ENCODE results near the gene CAPN3.
"Not testable (repeated sequence)": the region's sequence is repeated elsewhere in the genome, so short reads cannot be mapped to it uniquely, and the experiment has no call there.

Gene CAPN3

DNA sequence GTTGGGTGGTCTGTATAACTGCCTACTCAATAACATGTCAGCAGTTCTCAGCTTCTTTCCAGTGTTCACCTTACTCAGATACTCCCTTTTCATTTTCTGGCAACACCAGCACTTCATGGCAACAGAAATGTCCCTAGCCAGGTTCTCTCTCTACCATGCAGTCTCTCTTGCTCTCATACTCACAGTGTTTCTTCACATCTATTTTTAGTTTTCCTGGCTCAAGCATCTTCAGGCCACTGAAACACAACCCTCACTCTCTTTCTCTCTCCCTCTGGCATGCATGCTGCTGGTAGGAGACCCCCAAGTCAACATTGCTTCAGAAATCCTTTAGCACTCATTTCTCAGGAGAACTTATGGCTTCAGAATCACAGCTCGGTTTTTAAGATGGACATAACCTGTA is at the start of gene CAPN3:
Gene CAPN3 (plus strand): TSS at position 253 of the 400 bp plus-strand sequence. CDS start 305 bp downstream, outside the sequence.
- no peaks in the 10 kb centered on the region for H3K36me3 ChIP-seq (ENCODE audit: control insufficient read depth, insufficient read depth, low read length)
- peaks cover 6% of the 10 kb centered on the region; the same call in 1 of the 2 replicates for H3K27me3 ChIP-seq (ENCODE audit: control insufficient read depth, insufficient read depth, low read length)
- H3K9ac ChIP-seq (ENCODE audit: low read length) = no peak within 1 kb of the TSS
- no peak within 1 kb of the TSS for H3K4me3 ChIP-seq (ENCODE audit: low read depth, low read length)
- peaks cover 14% of the 10 kb centered on the region for H3K4me1 ChIP-seq (ENCODE audit: control insufficient read depth, insufficient read depth, low read length)
- H3K27ac ChIP-seq (ENCODE audit: low read depth, low read length) = no peak within 1 kb of the TSS
- no peaks in the 10 kb centered on the region for H3K9me3 ChIP-seq (ENCODE audit: control insufficient read depth, insufficient read depth, low read depth, low read length)

DNA sequence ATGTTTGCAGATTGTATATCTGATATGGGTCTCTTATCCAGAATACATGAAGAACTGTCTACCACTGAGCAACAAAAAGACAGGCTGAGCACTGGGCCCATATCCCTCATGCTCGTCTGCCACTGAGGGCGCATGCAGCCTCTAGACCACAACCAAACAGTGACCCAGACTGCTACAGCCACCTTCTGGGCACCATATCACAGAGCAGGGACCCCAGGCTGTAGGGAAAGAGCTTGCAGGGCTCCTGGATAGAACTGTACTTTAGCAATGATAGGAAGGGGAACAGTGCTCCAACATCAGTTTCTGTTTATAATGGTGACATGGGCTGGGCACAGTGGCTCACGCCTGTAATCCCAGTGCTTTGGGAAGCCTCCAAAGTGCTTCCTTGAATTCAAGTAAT is 45.8 kb upstream of the CAPN3 start:
- no peaks in the 10 kb centered on the region for H3K4me1 ChIP-seq (ENCODE audit: control insufficient read depth, insufficient read depth, low read length)
- H3K27me3 ChIP-seq (ENCODE audit: control insufficient read depth, insufficient read depth, low read length) = no peaks in the 10 kb centered on the region
- no peak overlapping the region for H3K9ac ChIP-seq (ENCODE audit: low read length)
- no peak overlapping the region for H3K4me3 ChIP-seq (ENCODE audit: low read depth, low read length)
- H3K36me3 ChIP-seq (ENCODE audit: control insufficient read depth, insufficient read depth, low read length) = peaks cover 6% of the 10 kb centered on the region
- H3K9me3 ChIP-seq (ENCODE audit: control insufficient read depth, insufficient read depth, low read depth, low read length) = no peaks in the 10 kb centered on the region
- H3K27ac ChIP-seq (ENCODE audit: low read depth, low read length) = no peak overlapping the region

DNA sequence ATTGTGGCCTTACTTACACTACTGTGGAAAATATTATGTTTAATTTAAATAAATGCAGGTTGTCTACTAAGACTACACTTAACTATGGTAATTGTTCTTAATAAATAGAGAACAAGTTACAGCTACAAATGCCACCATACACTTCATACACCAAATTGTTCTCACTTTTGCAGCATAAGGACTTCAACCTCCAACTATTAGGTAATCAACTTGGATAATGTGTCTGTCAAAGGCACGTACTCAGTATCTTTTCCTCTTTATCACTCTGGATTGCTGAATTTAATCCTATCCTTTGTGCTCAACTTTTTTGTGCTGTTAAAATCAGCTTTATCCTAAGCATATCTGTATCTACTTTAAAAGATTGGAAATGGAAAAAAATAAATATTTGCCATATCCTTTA is 44.5 kb upstream of the CAPN3 start:
- Histone ChIP-seq H3K27ac (ENCODE audit: low read depth, low read length) (no peak overlapping the region), H3K27me3 (ENCODE audit: control insufficient read depth, insufficient read depth, low read length) (no peaks in the 10 kb centered on the region), H3K36me3 (ENCODE audit: control insufficient read depth, insufficient read depth, low read length) (peaks cover 6% of the 10 kb centered on the region), H3K9ac (ENCODE audit: low read length) (no peak overlapping the region), H3K4me1 (ENCODE audit: control insufficient read depth, insufficient read depth, low read length) (no peaks in the 10 kb centered on the region), H3K4me3 (ENCODE audit: low read depth, low read length) (no peak overlapping the region), H3K9me3 (ENCODE audit: control insufficient read depth, insufficient read depth, low read depth, low read length) (no peaks in the 10 kb centered on the region)

DNA sequence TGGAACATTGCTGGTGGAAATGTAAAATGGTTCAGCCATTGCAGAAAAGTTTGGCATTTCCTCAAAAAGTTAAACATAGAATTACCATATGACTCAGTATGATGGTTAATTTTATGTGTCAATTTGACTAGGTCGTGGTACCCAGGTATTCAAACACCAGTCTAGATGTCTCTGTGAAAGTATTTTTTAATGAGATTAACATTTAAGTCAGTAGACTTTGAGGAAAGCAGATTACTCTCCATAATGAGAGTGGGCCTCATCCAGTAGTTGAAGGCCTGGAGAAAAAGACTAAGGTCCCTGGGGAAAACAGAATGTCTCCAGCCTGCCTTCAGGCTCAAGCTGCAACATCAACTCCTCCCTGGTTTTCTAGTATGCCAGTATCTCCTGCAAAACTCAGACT is 43.8 kb upstream of the CAPN3 start:
- no peak overlapping the region for H3K27ac ChIP-seq (ENCODE audit: low read depth, low read length)
- H3K4me1 ChIP-seq (ENCODE audit: control insufficient read depth, insufficient read depth, low read length) = no peaks in the 10 kb centered on the region
- H3K27me3 ChIP-seq (ENCODE audit: control insufficient read depth, insufficient read depth, low read length) = no peaks in the 10 kb centered on the region
- peaks cover 5% of the 10 kb centered on the region for H3K36me3 ChIP-seq (ENCODE audit: control insufficient read depth, insufficient read depth, low read length)
- H3K4me3 ChIP-seq (ENCODE audit: low read depth, low read length) = no peak overlapping the region
- H3K9ac ChIP-seq (ENCODE audit: low read length) = no peak overlapping the region
- H3K9me3 ChIP-seq (ENCODE audit: control insufficient read depth, insufficient read depth, low read depth, low read length) = no peaks in the 10 kb centered on the region

DNA sequence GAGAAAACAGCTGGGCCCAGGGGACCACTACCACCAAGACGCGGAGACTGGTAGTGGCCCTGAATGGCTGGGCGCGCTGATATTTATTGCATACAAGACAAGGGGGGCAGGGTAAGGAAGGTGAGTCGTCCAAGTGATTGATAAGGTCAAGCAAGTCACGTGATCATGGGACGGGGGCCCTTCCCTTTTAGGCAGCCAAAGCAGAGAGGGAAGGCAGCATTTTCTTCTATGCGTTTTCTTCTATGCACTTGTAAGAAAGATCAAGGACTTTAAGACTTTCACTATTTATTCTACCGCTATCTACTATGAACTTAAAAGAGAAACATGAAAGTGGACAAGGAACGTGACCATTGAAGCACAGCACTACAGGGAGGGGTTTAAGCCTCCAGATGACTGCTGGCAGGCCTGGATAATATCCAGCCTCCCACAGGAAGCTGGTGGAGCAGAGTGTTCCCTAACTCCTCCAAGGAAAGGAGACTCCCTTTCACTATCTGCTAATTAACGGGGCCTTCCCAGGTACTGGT is 43.0 kb upstream of the CAPN3 start:
- H3K9me3 ChIP-seq (ENCODE audit: control insufficient read depth, insufficient read depth, low read depth, low read length); H3K4me1 ChIP-seq (ENCODE audit: control insufficient read depth, insufficient read depth, low read length); H3K9ac ChIP-seq (ENCODE audit: low read length); H3K36me3 ChIP-seq (ENCODE audit: control insufficient read depth, insufficient read depth, low read length); H3K27ac ChIP-seq (ENCODE audit: low read depth, low read length); H3K27me3 ChIP-seq (ENCODE audit: control insufficient read depth, insufficient read depth, low read length); H3K4me3 ChIP-seq (ENCODE audit: low read depth, low read length): not testable (repeated sequence)

DNA sequence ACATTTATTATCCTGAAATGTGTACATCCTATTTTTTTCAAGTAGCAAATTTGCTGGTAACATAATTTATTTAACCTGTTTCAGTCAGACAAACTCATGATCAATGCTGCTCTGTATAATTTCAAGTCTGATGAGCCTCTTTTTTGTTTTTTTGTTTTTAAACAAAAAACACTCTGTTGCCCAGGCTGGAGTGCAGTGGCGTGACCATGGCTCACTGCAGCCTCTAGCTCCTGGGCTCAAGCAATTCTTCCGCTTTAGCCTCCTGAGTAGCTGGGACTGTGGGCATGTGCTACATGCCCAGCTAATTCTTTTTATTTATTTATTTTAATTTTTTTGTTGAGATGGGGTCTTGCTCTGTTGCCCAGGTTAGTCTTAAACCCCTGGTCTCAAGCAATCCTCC is 40.1 kb upstream of the CAPN3 start:
- Histone ChIP-seq H3K27ac (ENCODE audit: low read depth, low read length) (no peak overlapping the region), H3K9me3 (ENCODE audit: control insufficient read depth, insufficient read depth, low read depth, low read length) (no peaks in the 10 kb centered on the region), H3K9ac (ENCODE audit: low read length) (no peak overlapping the region), H3K27me3 (ENCODE audit: control insufficient read depth, insufficient read depth, low read length) (no peaks in the 10 kb centered on the region), H3K36me3 (ENCODE audit: control insufficient read depth, insufficient read depth, low read length) (no peaks in the 10 kb centered on the region), H3K4me1 (ENCODE audit: control insufficient read depth, insufficient read depth, low read length) (no peaks in the 10 kb centered on the region), H3K4me3 (ENCODE audit: low read depth, low read length) (no peak overlapping the region)

DNA sequence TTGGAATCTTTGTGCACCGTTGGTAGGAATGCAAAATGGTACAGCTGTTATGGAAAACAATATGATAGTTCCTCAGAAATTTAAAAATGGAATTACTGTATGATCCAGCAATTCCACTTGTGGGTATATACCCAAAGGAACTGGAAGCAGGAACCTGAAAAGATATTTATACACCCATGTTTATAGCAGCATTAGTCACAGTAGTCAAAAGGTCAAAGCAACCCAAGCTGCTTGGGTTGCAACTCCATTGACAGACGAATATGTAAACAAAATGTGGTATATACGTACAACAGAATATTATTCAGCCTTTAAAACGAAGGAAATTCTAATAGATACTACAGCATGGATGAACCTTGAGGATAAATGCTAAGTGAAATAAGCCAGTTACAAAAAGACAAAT is 35.0 kb upstream of the CAPN3 start:
- Histone ChIP-seq H3K27me3 (ENCODE audit: control insufficient read depth, insufficient read depth, low read length) (no peaks in the 10 kb centered on the region), H3K27ac (ENCODE audit: low read depth, low read length) (no peak overlapping the region), H3K4me3 (ENCODE audit: low read depth, low read length) (no peak overlapping the region)

DNA sequence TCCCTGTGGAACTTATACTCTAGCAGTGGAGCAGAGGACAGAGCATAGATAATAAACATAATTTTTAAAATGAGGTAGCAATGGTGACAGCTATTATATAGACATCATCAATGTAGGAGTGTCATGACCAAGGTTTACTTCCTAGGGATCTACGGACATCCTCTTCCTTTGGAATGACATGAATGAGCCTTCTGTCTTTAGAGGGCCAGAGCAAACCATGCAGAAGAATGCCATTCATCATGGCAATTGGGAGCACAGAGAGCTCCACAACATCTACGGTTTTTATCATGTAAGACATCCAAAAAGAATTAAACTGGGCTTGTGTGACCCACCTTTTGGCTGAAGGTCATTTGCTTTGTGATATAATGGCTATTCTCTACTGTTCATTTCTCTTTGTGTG is 30.1 kb upstream of the CAPN3 start:
- no peaks in the 10 kb centered on the region for H3K4me1 ChIP-seq (ENCODE audit: control insufficient read depth, insufficient read depth, low read length)
- no peaks in the 10 kb centered on the region for H3K27me3 ChIP-seq (ENCODE audit: control insufficient read depth, insufficient read depth, low read length)
- H3K27ac ChIP-seq (ENCODE audit: low read depth, low read length) = no peak overlapping the region
- H3K9me3 ChIP-seq (ENCODE audit: control insufficient read depth, insufficient read depth, low read depth, low read length) = no peaks in the 10 kb centered on the region
- H3K4me3 ChIP-seq (ENCODE audit: low read depth, low read length) = no peak overlapping the region
- H3K9ac ChIP-seq (ENCODE audit: low read length) = no peak overlapping the region
- no peaks in the 10 kb centered on the region for H3K36me3 ChIP-seq (ENCODE audit: control insufficient read depth, insufficient read depth, low read length)

More for the DNA sequence above, 35.0 kb upstream of the CAPN3 start:
- Histone ChIP-seq H3K9me3 (ENCODE audit: control insufficient read depth, insufficient read depth, low read depth, low read length) (no peaks in the 10 kb centered on the region), H3K36me3 (ENCODE audit: control insufficient read depth, insufficient read depth, low read length) (no peaks in the 10 kb centered on the region), H3K4me1 (ENCODE audit: control insufficient read depth, insufficient read depth, low read length) (no peaks in the 10 kb centered on the region), H3K9ac (ENCODE audit: low read length) (no peak overlapping the region)

DNA sequence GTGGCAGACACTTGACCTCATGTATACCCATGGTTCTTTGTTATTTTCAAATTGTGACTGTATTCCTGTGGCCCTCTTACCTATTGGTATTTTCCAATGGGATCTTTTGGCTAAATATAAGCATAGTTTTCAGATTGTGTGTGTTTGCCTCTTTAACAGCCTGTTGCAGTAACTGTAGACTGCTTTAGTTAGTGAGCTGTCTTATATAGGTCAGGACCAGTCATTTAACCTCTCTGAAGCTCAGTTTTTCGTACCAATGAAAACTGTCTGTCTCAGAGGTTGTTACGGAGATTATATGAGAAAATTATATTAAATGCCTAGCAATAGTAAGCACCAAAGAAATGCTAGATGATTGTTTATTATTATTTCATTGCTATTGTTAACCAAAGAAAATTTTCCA is 29.3 kb upstream of the CAPN3 start:
- 0 out of 2 replicates have a peak, but pooled peaks cover 2% of the 10 kb centered on the region for H3K9me3 ChIP-seq (ENCODE audit: control insufficient read depth, insufficient read depth, low read depth, low read length)
- H3K27ac ChIP-seq (ENCODE audit: low read depth, low read length) = no peak overlapping the region
- H3K27me3 ChIP-seq (ENCODE audit: control insufficient read depth, insufficient read depth, low read length) = no peaks in the 10 kb centered on the region
- H3K4me1 ChIP-seq (ENCODE audit: control insufficient read depth, insufficient read depth, low read length) = no peaks in the 10 kb centered on the region
- no peaks in the 10 kb centered on the region for H3K36me3 ChIP-seq (ENCODE audit: control insufficient read depth, insufficient read depth, low read length)
- no peak overlapping the region for H3K9ac ChIP-seq (ENCODE audit: low read length)
- H3K4me3 ChIP-seq (ENCODE audit: low read depth, low read length) = no peak overlapping the region

DNA sequence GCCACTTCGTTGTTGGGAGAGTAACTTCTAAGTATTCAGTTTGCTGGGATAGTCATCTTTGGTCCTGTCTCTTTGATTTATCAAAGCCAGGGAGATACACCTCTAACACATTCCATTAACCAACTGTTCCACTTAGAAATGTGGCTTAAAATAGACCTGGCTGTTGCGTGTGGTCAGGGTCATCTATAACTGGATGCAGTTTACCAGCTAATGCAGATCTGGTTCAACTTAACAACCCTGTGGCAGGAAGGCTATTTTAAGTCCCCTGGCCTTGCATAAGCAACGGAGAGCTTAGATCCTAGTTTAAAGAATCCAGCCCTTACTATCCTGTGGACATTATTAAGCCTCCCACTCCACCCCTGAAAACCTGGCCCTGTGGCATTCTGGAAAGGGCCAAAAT is 28.1 kb upstream of the CAPN3 start:
- Histone ChIP-seq H3K9me3 (ENCODE audit: control insufficient read depth, insufficient read depth, low read depth, low read length) (peaks cover 9% of the 10 kb centered on the region), H3K27me3 (ENCODE audit: control insufficient read depth, insufficient read depth, low read length) (no peaks in the 10 kb centered on the region), H3K27ac (ENCODE audit: low read depth, low read length) (no peak overlapping the region), H3K4me1 (ENCODE audit: control insufficient read depth, insufficient read depth, low read length) (no peaks in the 10 kb centered on the region), H3K4me3 (ENCODE audit: low read depth, low read length) (no peak overlapping the region), H3K9ac (ENCODE audit: low read length) (no peak overlapping the region), H3K36me3 (ENCODE audit: control insufficient read depth, insufficient read depth, low read length) (no peaks in the 10 kb centered on the region)

DNA sequence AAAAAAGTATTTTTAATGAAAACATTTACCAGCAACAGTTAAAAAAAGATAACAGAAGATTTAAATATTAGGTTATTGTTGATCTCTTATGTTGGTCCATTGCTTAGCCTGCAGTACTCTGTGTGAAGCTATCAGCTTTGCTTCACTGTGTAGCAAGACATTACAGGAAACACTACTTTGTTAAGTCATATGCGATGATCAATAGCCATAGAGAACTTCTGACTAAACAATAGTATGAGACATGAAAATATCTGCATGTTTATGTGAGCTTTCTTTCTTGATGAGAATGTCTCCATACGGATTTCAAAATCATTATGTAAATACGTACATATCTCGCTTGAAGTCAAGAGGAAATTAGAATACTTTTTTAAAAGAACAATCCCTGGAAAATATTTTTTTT is 27.0 kb upstream of the CAPN3 start:
- Histone ChIP-seq H3K27me3 (ENCODE audit: control insufficient read depth, insufficient read depth, low read length) (no peaks in the 10 kb centered on the region), H3K9me3 (ENCODE audit: control insufficient read depth, insufficient read depth, low read depth, low read length) (peaks cover 13% of the 10 kb centered on the region), H3K27ac (ENCODE audit: low read depth, low read length) (no peak overlapping the region), H3K4me3 (ENCODE audit: low read depth, low read length) (no peak overlapping the region), H3K4me1 (ENCODE audit: control insufficient read depth, insufficient read depth, low read length) (no peaks in the 10 kb centered on the region), H3K9ac (ENCODE audit: low read length) (no peak overlapping the region), H3K36me3 (ENCODE audit: control insufficient read depth, insufficient read depth, low read length) (no peaks in the 10 kb centered on the region)

DNA sequence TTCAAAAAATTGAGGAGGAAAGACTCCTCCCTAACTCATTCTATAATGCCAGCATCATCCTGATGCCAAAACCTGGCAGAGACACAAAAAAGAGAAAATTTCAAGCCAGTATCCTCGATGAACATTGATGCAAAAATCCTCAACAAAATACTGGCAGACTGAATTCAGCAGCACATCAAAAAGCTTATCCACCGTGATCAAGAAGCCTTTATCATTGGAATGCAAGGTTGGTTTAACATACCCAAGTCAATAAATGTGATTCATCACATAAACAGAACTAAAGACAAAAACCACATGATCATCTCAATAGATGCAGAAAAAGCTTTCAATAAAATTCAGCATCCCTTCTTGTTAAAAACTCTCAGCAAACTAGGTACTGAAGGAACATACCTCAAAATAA is 24.2 kb upstream of the CAPN3 start:
- Histone ChIP-seq H3K36me3 (ENCODE audit: control insufficient read depth, insufficient read depth, low read length) (no peaks in the 10 kb centered on the region), H3K27ac (ENCODE audit: low read depth, low read length) (no peak overlapping the region), H3K27me3 (ENCODE audit: control insufficient read depth, insufficient read depth, low read length) (no peaks in the 10 kb centered on the region), H3K4me3 (ENCODE audit: low read depth, low read length) (no peak overlapping the region), H3K4me1 (ENCODE audit: control insufficient read depth, insufficient read depth, low read length) (no peaks in the 10 kb centered on the region), H3K9me3 (ENCODE audit: control insufficient read depth, insufficient read depth, low read depth, low read length) (peaks cover 13% of the 10 kb centered on the region), H3K9ac (ENCODE audit: low read length) (no peak overlapping the region)
